Choroid plexus epithelial cell (primary cell): ENCODE data around the gene ROPN1B.

Experiments
- DNase-seq: peaks from one replicate; pipeline ENCODE4 v3.0.0-alpha.2; 2010; ENCODE audit warnings: low read depth
- H3K4me3 ChIP-seq: 2 replicates; pipeline ENCODE4 v1.5.1; 2011; ENCODE audit warnings: low read depth, mild to moderate bottlenecking, control low read depth, low read length, moderate library complexity
- TF ChIP-seq, protein P1 (sequence below): conservative IDR thresholded peaks from 2 replicates; pipeline ENCODE4 v1.5.1; 2011; ENCODE audit warnings: low read depth, mild to moderate bottlenecking, control low read depth, inconsistent platforms, low read length, moderate library complexity

ROPN1B gene

DNA sequence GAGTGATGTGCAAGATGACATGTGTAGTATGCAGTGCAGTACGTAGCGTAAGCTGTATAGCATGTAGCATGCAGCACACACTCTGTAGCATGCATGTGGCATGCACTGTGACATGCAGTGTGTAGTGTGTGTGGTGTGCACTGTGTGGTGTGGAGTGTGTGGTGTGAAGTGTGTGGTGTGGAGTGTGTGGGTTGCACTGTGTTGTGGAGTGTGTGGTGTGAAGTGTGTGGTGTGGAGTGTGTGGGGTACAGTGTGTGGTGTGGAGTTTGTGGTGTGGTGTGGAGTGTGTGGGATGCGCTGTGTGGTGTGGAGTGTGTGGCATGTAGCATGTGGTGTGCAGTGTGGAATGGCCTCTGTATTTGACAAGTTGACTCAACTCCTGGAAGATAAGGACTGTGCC, 39.2 kb downstream of the ROPN1B start:
- no peak overlapping the region for H3K4me3 ChIP-seq
- TF ChIP-seq, protein P1, sequence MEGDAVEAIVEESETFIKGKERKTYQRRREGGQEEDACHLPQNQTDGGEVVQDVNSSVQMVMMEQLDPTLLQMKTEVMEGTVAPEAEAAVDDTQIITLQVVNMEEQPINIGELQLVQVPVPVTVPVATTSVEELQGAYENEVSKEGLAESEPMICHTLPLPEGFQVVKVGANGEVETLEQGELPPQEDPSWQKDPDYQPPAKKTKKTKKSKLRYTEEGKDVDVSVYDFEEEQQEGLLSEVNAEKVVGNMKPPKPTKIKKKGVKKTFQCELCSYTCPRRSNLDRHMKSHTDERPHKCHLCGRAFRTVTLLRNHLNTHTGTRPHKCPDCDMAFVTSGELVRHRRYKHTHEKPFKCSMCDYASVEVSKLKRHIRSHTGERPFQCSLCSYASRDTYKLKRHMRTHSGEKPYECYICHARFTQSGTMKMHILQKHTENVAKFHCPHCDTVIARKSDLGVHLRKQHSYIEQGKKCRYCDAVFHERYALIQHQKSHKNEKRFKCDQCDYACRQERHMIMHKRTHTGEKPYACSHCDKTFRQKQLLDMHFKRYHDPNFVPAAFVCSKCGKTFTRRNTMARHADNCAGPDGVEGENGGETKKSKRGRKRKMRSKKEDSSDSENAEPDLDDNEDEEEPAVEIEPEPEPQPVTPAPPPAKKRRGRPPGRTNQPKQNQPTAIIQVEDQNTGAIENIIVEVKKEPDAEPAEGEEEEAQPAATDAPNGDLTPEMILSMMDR: no peak
- no peak for DNase-seq

DNA sequence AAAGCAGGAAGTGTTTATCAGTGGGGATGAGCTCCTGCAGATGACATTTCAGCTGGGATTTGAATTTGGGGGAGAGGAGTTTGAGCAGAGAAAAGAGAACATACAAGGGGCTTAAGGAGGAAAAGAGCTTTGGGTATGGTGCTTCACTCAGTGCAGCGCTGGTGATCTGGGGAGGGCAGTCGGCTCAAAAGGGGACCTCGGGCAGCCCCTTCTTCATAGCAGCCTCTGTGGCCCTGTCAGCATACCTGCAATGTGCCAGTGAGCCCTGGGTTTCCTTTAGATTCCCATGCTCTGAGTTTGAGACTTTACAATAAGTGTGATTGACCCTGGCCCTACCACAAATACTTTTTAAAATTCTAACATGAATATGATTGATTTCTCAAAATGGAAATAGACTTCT, 40.2 kb downstream of the ROPN1B start:
- TF ChIP-seq, protein P1: no peak

DNA sequence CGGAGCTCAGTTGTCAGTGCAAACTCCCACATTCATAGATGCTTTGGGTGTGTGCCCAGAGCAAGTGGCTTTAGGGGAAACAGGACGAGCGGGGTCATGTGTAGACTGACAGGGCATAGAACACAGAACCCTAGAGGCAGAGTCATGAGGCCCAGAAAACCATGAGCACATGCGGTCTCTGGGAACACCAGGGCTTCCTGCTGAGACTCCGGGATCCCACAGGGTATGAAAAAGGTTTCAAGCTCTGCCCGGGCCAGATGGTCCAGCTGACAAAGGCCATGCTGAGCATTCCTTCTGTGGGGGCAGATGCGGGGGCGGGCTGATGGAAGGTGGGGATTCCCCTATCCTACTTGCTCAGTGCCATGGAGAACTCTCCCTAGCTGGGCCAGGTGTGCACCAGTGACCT, 44.8 kb downstream of the ROPN1B start:
- DNase-seq: peak; percentile 50
- no peak overlapping the region for H3K4me3 ChIP-seq
- TF ChIP-seq, protein P1: no peak

More for the DNA sequence above, 40.2 kb downstream of the ROPN1B start:
- no peak overlapping the region for H3K4me3 ChIP-seq
- DNase-seq: no peak

DNA sequence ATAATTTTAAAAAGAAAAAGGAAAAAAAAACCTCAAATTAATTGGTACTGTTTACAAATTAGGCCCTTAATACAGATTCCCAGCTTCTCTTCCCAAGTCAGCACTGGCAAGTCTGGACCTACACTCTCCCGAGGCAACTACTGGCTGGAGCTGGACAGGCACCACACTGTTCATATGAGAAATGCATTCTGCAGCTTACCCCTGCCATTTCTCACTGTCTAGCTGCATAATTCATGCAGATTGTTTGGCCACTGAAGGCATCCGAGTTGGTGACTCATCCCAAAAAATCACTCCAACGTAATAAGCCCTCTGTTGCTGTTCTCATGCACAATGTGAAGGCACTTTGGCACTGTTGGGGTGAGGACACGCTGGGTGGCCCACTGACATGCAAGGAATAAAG, 45.3 kb downstream of the ROPN1B start:
- H3K4me3 ChIP-seq: no peak overlapping the region
- peak; percentile 46 for DNase-seq
- TF ChIP-seq, protein P1: peak; percentile 7

DNA sequence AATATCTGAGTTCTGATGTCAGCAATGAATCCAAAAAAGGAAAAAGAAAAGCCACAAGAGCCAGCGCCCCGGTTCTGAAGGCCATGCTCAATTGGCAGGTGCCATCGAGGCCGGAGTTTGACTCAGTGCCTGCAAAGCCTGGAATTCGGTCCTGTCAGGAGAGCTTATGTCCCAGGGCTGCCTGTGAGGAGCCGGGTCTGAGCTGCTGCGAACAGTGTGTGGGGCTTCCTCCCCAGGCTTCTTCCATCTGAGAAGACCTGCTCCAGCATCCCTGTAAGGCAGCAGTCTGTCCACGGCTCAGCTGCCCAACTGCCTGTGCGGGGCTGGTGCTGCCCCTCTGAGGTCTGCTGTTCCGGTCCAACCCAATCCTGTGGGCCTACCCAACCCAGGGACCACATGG, 46.1 kb downstream of the ROPN1B start:
- TF ChIP-seq, protein P1: no peak

DNA sequence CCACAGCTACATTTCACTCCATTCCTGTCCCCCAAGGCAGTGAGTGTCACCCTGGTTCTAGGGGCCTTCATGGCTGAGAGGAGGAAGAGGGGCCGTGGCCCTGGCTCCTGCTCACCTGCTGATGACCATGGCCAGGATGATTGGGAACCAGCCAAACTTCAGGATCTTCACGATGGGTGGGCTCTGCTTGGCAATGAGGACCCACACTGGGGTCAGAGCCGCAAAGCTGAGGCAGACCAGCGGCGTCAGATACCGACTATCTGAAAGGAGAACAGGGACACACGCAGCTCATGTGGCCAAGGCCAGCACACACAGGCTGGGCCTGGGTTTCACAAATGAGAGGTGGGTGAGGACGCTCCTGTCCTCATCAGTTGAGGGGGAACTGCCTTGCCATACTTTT, 47.6 kb downstream of the ROPN1B start:
- no peak for DNase-seq
- TF ChIP-seq, protein P1: no peak
- H3K4me3 ChIP-seq: no peak overlapping the region

More for the DNA sequence above, 46.1 kb downstream of the ROPN1B start:
- no peak for DNase-seq
- H3K4me3 ChIP-seq: no peak overlapping the region

DNA sequence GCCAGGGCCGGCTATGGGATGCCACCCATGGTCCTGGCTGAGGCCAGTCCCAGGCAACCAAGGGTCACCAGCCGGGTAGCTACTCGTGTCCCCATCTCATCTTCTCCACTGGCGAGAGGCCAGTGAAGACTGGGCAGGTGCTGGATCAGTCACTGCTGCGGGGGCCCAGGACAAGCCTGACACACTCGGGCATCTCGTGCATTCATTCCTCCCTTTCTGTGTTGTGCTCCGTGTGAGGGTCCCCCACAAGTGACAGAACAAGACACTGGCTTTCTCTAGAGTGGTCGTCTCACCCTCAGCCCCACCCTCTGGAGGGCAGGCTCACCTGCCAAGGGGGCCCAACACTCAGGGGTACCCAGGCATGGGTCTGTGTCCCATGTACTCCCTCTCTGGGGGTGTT, 48.4 kb downstream of the ROPN1B start:
- TF ChIP-seq, protein P1: no peak
- DNase-seq: no peak
- no peak overlapping the region for H3K4me3 ChIP-seq
